HG03139 (cell line): ENCODE measurements around the gene SESN3.
A peak's percentile ranks its signal among the peaks of the same experiment; 100 is the strongest.
"Not testable (repeated sequence)": the region's sequence is repeated elsewhere in the genome, so short reads cannot be mapped to it uniquely, and the experiment has no call there.

Experiments used
- ATAC-seq: cut with Tn5 transposase; IDR thresholded peaks from one replicate; pipeline ENCODE4 v1.9.1; 2021; ENCODE audit not compliant: unreplicated experiment

The SESN3 gene

GRCh38 chr11:95153857-95154246 lies 77.2 kb downstream of the SESN3 start:
- ATAC-seq = no peak

GRCh38 chr11:95152876-95153856 lies 77.8 kb downstream of the SESN3 start:
- ATAC-seq = no peak

GRCh38 chr11:95150956-95151684 lies 79.9 kb downstream of the SESN3 start:
- ATAC-seq = peak; percentile 76

GRCh38 chr11:95149651-95150364 lies 81.2 kb downstream of the SESN3 start:
- ATAC-seq = no peak

- no peak for ATAC-seq
Observed at GRCh38 chr11:95148938-95149337, 82.1 kb downstream of the SESN3 start.

GRCh38 chr11:95148406-95148805 lies 82.6 kb downstream of the SESN3 start:
- no peak for ATAC-seq

- ATAC-seq = no peak
Observed at GRCh38 chr11:95147364-95147905, 83.6 kb downstream of the SESN3 start.

GRCh38 chr11:95145430-95146060 lies 85.5 kb downstream of the SESN3 start:
- ATAC-seq = no peak

GRCh38 chr11:95144313-95145235 lies 86.4 kb downstream of the SESN3 start:
- ATAC-seq = no peak

GRCh38 chr11:95143106-95143681 lies 87.8 kb downstream of the SESN3 start:
- ATAC-seq = no peak

- no peak for ATAC-seq
Observed at GRCh38 chr11:95142431-95142830, 88.6 kb downstream of the SESN3 start.

GRCh38 chr11:95140397-95141033 lies 90.5 kb downstream of the SESN3 start:
- ATAC-seq = no peak

- ATAC-seq = peak; percentile 64
Observed at GRCh38 chr11:95138448-95138847, 92.6 kb downstream of the SESN3 start.

- ATAC-seq = no peak
Observed at GRCh38 chr11:95137299-95137698, 93.7 kb downstream of the SESN3 start.

GRCh38 chr11:95136747-95137146 lies 94.3 kb downstream of the SESN3 start:
- not testable (repeated sequence) for ATAC-seq

- ATAC-seq = no peak
Observed at GRCh38 chr11:95135880-95136279, 95.1 kb downstream of the SESN3 start.

GRCh38 chr11:95135155-95135554 lies 95.8 kb downstream of the SESN3 start:
- no peak for ATAC-seq

- ATAC-seq = no peak
Observed at GRCh38 chr11:95134491-95134890, 96.5 kb downstream of the SESN3 start.

- ATAC-seq = no peak
Observed at GRCh38 chr11:95132956-95133355, 98.0 kb downstream of the SESN3 start.
